Measurements from ENCODE around the gene EML6. TPM values are rescaled to one million over a fixed set of nuclear protein-coding genes. Genes with fewer than 3 reads are reported as not detected.

The EML6 gene
- total RNA-seq, 4 donors from 2014 or later: 1.2 to 4.4 (median 3.1) TPM

DNA sequence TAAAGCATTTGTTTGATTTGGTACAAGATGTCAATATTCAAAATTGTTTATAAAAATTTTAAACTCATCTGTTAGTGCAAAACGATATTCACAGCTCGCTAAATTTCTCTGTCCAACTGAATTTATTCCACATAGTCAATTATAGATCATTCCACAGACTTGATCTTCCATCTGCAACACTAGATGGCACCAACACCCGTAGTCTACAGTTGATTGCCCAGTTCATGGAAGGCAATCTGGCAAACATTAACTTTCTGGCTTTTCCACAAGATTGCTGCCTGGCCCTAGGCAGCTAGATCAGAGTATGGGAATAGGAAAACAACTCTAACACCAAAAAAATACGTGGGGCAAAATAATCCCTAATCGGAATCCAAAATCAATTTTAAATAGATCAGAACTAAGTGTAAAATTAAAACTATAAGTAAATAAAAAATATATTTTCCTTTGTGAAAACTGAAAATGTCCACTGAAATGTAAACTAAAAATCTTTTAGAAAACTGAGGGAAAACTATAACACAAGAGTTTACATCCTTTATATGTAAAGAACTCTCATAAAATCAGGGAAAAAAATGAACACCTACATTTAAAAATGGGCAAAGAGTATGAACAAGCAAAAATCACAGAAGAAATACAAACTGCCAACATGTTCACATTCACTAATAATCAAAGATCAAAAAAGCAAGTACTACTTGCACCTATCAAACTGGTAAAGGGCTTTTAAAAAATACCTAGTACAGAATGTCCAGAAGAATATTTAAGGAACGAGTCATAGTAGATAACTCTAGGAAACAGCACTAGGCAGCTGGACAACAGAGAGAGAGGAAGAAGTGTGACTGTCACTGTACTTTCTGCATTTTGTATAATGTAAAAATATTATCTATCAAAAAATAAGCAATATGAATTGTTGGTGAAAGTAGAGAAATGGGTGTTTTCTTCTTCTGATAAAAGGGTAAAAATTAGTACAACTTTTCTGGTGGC, 291.8 kb downstream of the EML6 start:
- Histone ChIP-seq H3K27me3 (no peaks in the 10 kb centered on the region), H3K27ac (peak overlapping the region in 2 of 4 donors; percentile 34 to 84), H3K36me3 (peaks cover 0 to 7% (median 0%) of the 10 kb centered on the region in 3 donors), H3K4me3 (no peak overlapping the region), H3K9me3 (no peaks in the 10 kb centered on the region), H3K4me1 (peaks cover 24 to 75% (median 42%) of the 10 kb centered on the region in 3 donors)
- intact Hi-C loops (cut with DNase I): loop anchor here (10.0 kb wide), 1 partner anchor 160 kb away; no protein-coding TSS in a partner anchor
- WGBS, 2 donors: 42 to 46% methylated on average over 6 of the region's 6 CpGs
- DNase-seq: no peak
- TF ChIP-seq, protein P1, sequence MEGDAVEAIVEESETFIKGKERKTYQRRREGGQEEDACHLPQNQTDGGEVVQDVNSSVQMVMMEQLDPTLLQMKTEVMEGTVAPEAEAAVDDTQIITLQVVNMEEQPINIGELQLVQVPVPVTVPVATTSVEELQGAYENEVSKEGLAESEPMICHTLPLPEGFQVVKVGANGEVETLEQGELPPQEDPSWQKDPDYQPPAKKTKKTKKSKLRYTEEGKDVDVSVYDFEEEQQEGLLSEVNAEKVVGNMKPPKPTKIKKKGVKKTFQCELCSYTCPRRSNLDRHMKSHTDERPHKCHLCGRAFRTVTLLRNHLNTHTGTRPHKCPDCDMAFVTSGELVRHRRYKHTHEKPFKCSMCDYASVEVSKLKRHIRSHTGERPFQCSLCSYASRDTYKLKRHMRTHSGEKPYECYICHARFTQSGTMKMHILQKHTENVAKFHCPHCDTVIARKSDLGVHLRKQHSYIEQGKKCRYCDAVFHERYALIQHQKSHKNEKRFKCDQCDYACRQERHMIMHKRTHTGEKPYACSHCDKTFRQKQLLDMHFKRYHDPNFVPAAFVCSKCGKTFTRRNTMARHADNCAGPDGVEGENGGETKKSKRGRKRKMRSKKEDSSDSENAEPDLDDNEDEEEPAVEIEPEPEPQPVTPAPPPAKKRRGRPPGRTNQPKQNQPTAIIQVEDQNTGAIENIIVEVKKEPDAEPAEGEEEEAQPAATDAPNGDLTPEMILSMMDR (IDR thresholded peaks at IDR 0.05): peak; percentile 21 to 74 (median 62)
- no peak for TF ChIP-seq POLR2A (IDR thresholded peaks at IDR 0.05)

DNA sequence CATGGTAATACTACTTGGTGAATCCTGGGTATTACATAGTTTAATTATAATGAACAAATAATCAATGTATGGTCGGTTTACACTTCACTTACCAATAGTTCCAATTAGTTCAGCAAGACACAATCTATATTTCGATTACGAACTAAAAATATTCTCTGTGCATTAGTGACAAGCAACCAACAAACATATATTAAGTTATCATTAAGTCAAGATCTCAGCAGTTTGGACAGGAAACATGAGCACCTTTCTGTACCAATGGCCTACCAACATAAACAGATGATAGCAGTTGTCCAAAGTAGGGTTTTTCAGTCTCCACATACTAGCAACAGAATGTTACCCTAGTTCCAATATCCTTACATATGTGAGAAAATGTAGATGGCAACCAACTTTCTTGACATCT, 294.0 kb downstream of the EML6 start:
- Histone ChIP-seq H3K27ac (no peak overlapping the region), H3K9me3 (no peaks in the 10 kb centered on the region), H3K36me3 (peaks cover 0 to 15% (median 0%) of the 10 kb centered on the region in 3 donors), H3K4me1 (peaks cover 11 to 58% (median 22%) of the 10 kb centered on the region in 3 donors), H3K27me3 (no peaks in the 10 kb centered on the region), H3K4me3 (no peak overlapping the region)
- 91 to 95% methylated on average over 3 of the region's 3 CpGs for WGBS, 2 donors
- DNase-seq: no peak
- intact Hi-C loops (cut with DNase I): loop anchor here (10.0 kb wide), 1 partner anchor 157 kb away; no protein-coding TSS in a partner anchor
- TF ChIP-seq, protein P1 (IDR thresholded peaks at IDR 0.05): no peak
- no peak for TF ChIP-seq POLR2A (IDR thresholded peaks at IDR 0.05)

DNA sequence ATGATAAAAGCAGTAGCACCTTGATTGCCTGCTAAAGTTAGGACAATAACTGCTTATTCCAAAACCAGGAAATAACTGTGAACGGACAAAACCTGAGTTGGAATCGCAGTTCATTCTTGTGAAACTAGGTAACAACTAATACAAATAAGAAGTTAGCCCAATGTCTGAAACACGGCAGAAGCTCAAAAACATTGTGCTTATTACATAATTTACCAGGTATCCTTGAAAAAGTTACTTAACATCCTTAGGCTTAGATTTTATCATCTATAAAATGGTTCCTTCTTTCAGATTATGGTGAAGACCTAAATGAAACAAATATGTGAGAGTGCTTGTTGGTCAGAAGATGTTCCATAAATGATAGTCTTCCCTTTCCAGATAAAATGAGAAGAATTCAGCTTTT, 294.4 kb downstream of the EML6 start:
- no peaks in the 10 kb centered on the region for H3K27me3 ChIP-seq
- WGBS, 2 donors: 65 to 68% methylated on average over 3 of the region's 3 CpGs
- no peaks in the 10 kb centered on the region for H3K9me3 ChIP-seq
- no peak for DNase-seq
- H3K4me3 ChIP-seq: no peak overlapping the region
- peaks cover 6 to 56% (median 21%) of the 10 kb centered on the region in 3 donors for H3K4me1 ChIP-seq
- H3K27ac ChIP-seq: peak overlapping the region in 1 of 4 donors; percentile 13
- peaks cover 0 to 15% (median 0%) of the 10 kb centered on the region in 3 donors for H3K36me3 ChIP-seq
- TF ChIP-seq, protein P1 (IDR thresholded peaks at IDR 0.05): no peak
- TF ChIP-seq POLR2A (IDR thresholded peaks at IDR 0.05): no peak
- intact Hi-C loops (cut with DNase I): loop anchor here (10.0 kb wide), 1 partner anchor 157 kb away; no protein-coding TSS in a partner anchor

DNA sequence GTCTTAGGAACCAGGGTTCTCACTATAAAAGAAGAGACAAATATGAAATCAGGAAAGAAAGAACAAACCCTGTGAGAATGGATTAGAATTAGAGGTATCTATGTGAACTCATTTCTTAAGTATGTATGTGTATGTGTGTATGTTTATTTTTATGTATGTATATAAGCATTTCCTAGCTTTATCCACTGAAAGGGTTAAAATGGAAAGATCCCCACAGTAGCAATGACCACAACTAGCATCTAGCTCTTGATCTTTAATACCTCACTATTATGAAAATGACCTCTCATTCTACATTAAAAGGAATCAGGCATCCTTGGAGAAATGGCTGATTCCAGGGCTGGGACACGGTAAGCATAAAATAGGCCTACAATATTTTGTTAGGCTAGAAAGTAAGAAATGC, 295.2 kb downstream of the EML6 start:
- Histone ChIP-seq H3K9me3 (no peaks in the 10 kb centered on the region), H3K4me3 (no peak overlapping the region), H3K27ac (peak overlapping the region in 1 of 4 donors; percentile 6), H3K4me1 (peaks cover 7 to 56% (median 21%) of the 10 kb centered on the region in 3 donors), H3K36me3 (peaks cover 0 to 15% (median 0%) of the 10 kb centered on the region in 3 donors), H3K27me3 (no peaks in the 10 kb centered on the region)
- intact Hi-C loops (cut with DNase I): loop anchor here (10.0 kb wide), 1 partner anchor 156 kb away; no protein-coding TSS in a partner anchor
- no peak for DNase-seq
- TF ChIP-seq, protein P1 (IDR thresholded peaks at IDR 0.05): no peak
- no peak for TF ChIP-seq POLR2A (IDR thresholded peaks at IDR 0.05)
- 85 to 100% methylated on average over 1 of the region's 1 CpG for WGBS, 2 donors
